Stomach (tissue), 9 donors: ENCODE measurements around the gene TMEM9B. TPM values are rescaled to one million over a fixed set of nuclear protein-coding genes. Genes with fewer than 3 reads are reported as not detected.

Experiments
- DNase-seq, 2 donors: peaks; one replicate each; pipeline versions ENCODE4 v3.0.0 to v3.0.0-alpha.2; 2013 to 2019
- H3K27ac ChIP-seq, 5 donors: fragments of 200-600 bp in 4 of 5; sonication (generic) in 4 of 5; one replicate each; pipeline ENCODE4 v1.5.1; 2013 to 2019; ENCODE audit warnings: mild to moderate bottlenecking in 1 of 5, moderate library complexity in 1 of 5
- H3K27me3 ChIP-seq, 3 donors: fragments of 200-600 bp; sonication (generic); one replicate each; pipeline ENCODE4 v1.5.1; 2017 to 2019; ENCODE audit warnings: mixed run types in 1 of 3
- H3K36me3 ChIP-seq, 4 donors: fragments of 200-600 bp; sonication (generic); 1 replicate in 3 of 4; 2 replicates in 1 of 4; pipeline ENCODE4 v1.5.1; 2016 to 2019
- H3K4me1 ChIP-seq, 4 donors: fragments of 200-600 bp; sonication (generic); one replicate each; pipeline ENCODE4 v1.5.1; 2016 to 2019
- H3K4me3 ChIP-seq, 4 donors: fragments of 200-600 bp; sonication (generic) in 3 of 4; one replicate each; pipeline ENCODE4 v1.5.1; 2016 to 2019; ENCODE audit warnings: mild to moderate bottlenecking in 1 of 4
- H3K9me3 ChIP-seq, 4 donors: fragments of 200-600 bp; sonication (generic); one replicate each; pipeline ENCODE4 v1.5.1; 2016 to 2019
- EP300 ChIP-seq: sonication (generic); formaldehyde crosslinking; IDR thresholded peaks from one replicate; pipeline ENCODE4 v1.6.1; 2017; ENCODE audit warnings: antibody characterized with exemption
- POLR2A ChIP-seq, 4 donors: fragments of 450-650 bp; IDR thresholded peaks; one replicate each; pipeline ENCODE4 v1.6.1; 2016; ENCODE audit warnings: antibody characterized with exemption in 4 of 4, control low read depth in 2 of 4, mild to moderate bottlenecking in 1 of 4, moderate library complexity in 1 of 4
- POLR2AphosphoS5 ChIP-seq, 3 donors: sonication (generic); formaldehyde crosslinking; IDR thresholded peaks; one replicate each; pipeline ENCODE4 v1.6.1; 2016; ENCODE audit warnings: antibody characterized with exemption in 3 of 3
- WGBS, 5 donors: extraction: QIAGEN DNeasy Blood & Tissue Kit in 3 of 5; methylation state at CpG; one replicate each; pipeline versions ENCODE4 v1.1.5 to v1.1.7; 2013 to 2018; 5-methylcytosine and 5-hydroxymethylcytosine counted together
- intact Hi-C: fragments of 100-400 bp; cut with DNase I; formaldehyde crosslinking; loops from one replicate; pipeline ENCODE4 v1.15.1; 2023; ENCODE audit warnings: low total_unique reads
- polyA plus RNA-seq, 3 donors: library from polyadenylated mRNA; stranded (reverse); fragments of 200-250 nt; gene quantifications; one replicate each; pipeline ENCODE4 v1.2.3, GENCODE V29; 2013
- total RNA-seq, 5 donors: library from RNA; depleted of rRNA; stranded (reverse); fragments of >200 nt; gene quantifications; one replicate each; pipeline versions ENCODE4 v1.1.0 to v1.2.3, GENCODE V29; 2014 to 2016
- TF ChIP-seq, protein P1 (sequence below), 7 experiments: fragments of 450-650 bp in 4 of 7; fragments of 200-600 bp in 3 of 7; sonication (generic) in 3 of 7; IDR thresholded peaks; one replicate each; pipeline ENCODE4 v1.5.1; 2016 to 2019; ENCODE audit warnings: antibody characterized with exemption in 7 of 7, control low read depth in 2 of 7, mild to moderate bottlenecking in 1 of 7
- donor health status: healthy with polysubstance abuse.
- donor health status: Bipolar disorder and iron deficiency.
- donor health status: healthy.

The TMEM9B gene
- total and polyA plus RNA-seq, 8 donors: 0.58 to 74.4 (median 30.9) TPM

DNA sequence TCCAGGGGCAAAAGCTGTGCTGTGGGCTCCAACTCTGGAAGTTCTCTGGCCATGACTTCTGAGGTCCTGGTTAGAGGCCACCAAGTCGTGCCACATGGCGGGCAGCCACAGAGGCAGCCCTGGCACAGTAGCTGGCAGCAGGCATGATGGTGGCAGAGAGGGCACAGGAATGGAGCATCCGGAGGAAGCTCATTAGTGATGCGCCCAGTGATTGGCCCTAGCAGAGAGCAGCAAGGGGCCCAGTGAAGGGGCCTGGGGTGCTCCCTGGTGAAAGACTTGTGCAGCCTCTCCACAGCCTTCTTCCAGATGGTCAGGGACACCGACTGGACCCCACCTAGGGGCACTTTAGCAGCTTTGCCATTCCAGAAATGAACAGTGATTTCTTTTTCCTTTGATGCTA lies 38.5 kb downstream of the TMEM9B start:
- no peak for DNase-seq
- WGBS, 5 donors: 86 to 94% (median 90%) methylated on average over 5 of the region's 5 CpGs

DNA sequence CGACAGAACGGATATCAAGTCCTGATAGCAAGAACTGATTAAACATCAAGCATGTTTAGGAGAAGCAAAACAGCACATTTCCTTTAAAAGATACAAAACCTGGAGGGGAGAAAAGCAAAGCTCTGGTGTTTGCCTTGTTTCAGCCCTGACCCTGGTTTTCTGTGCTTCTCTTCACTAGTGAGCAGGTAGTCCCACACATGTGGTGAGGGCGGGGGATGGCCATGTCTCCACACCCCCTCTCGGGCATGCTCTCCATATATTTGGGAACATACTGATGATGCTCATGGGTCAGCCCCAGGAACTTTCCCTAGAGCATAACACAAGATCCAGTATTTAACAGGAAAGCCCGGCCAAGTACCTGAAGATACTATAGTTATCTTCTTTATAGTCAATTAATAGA lies 41.6 kb downstream of the TMEM9B start:
- intact Hi-C loops: no loop called here
- Histone ChIP-seq H3K4me3 (no peak overlapping the region), H3K27ac (no peak overlapping the region), H3K27me3 (no peaks in the 10 kb centered on the region), H3K4me1 (peaks cover 0 to 8% (median 4%) of the 10 kb centered on the region in 4 donors), H3K9me3 (no peaks in the 10 kb centered on the region), H3K36me3 (peaks cover 22 to 82% (median 70%) of the 10 kb centered on the region in 4 donors)
- 76 to 91% (median 86%) methylated on average over 4 to 5 of the region's 5 CpGs for WGBS, 5 donors
- DNase-seq: no peak
- TF ChIP-seq POLR2AphosphoS5 (IDR thresholded peaks at IDR 0.05) (no peak), POLR2A (IDR thresholded peaks at IDR 0.05) (no peak), EP300 (no peak)
- TF ChIP-seq, protein P1, sequence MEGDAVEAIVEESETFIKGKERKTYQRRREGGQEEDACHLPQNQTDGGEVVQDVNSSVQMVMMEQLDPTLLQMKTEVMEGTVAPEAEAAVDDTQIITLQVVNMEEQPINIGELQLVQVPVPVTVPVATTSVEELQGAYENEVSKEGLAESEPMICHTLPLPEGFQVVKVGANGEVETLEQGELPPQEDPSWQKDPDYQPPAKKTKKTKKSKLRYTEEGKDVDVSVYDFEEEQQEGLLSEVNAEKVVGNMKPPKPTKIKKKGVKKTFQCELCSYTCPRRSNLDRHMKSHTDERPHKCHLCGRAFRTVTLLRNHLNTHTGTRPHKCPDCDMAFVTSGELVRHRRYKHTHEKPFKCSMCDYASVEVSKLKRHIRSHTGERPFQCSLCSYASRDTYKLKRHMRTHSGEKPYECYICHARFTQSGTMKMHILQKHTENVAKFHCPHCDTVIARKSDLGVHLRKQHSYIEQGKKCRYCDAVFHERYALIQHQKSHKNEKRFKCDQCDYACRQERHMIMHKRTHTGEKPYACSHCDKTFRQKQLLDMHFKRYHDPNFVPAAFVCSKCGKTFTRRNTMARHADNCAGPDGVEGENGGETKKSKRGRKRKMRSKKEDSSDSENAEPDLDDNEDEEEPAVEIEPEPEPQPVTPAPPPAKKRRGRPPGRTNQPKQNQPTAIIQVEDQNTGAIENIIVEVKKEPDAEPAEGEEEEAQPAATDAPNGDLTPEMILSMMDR (IDR thresholded peaks at IDR 0.05): no peak

More for the DNA sequence above, 38.5 kb downstream of the TMEM9B start:
- no peaks in the 10 kb centered on the region for H3K4me1 ChIP-seq
- intact Hi-C loops: no loop called here
- no peaks in the 10 kb centered on the region for H3K9me3 ChIP-seq
- H3K27ac ChIP-seq: no peak overlapping the region
- peaks cover 3 to 52% (median 39%) of the 10 kb centered on the region in 4 donors for H3K36me3 ChIP-seq
- no peaks in the 10 kb centered on the region for H3K27me3 ChIP-seq
- TF ChIP-seq POLR2AphosphoS5 (IDR thresholded peaks at IDR 0.05) (no peak), EP300 (no peak), POLR2A (IDR thresholded peaks at IDR 0.05) (no peak)
- TF ChIP-seq, protein P1 (IDR thresholded peaks at IDR 0.05): no peak
- H3K4me3 ChIP-seq: no peak overlapping the region

DNA sequence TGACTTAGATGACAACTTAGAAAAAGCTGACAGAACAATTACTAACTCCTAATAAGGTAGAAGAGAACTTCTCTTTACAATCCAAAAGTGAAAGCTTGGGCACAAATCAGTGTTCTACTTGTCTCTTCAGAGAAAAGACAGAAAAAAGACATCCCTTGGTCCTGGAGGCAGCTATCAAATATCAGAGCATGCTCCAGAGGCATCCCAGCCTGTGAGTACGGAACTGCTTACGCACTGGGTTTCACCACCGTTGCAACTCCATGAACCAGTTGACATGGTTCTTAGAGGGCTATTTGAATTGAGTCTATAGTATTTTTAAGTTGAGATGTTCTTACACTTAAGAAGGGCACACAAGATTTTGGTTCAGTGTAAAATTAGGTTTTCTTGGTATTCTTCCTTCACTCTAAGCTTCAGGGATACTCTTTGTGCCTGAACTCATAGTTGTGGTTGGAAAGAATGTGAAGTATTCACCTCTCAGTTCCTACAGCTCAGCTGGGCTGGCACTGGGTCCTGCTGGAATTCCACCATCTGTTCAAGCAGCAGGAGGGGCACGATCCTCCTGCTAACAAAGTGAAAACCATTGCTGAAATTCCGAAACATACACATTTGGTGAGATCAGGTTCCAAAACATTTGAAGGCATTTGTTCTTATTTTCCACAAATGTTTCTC lies 47.0 kb downstream of the TMEM9B start:
- Histone ChIP-seq H3K27me3 (no peaks in the 10 kb centered on the region), H3K4me3 (no peak overlapping the region), H3K36me3 (peaks cover 22 to 64% (median 56%) of the 10 kb centered on the region in 4 donors), H3K4me1 (peaks cover 12 to 47% (median 31%) of the 10 kb centered on the region in 4 donors), H3K27ac (peak overlapping the region in 4 of 5 donors; percentile 21 to 65 (median 41)), H3K9me3 (no peaks in the 10 kb centered on the region)
- intact Hi-C loops: no loop called here
- WGBS, 5 donors: 50 to 72% (median 66%) methylated on average over 5 of the region's 5 CpGs
- DNase-seq: peak; percentile 42 to 56
- TF ChIP-seq POLR2AphosphoS5 (IDR thresholded peaks at IDR 0.05): no peak
- TF ChIP-seq, protein P1 (IDR thresholded peaks at IDR 0.05): no peak
- no peak for TF ChIP-seq EP300
- no peak for TF ChIP-seq POLR2A (IDR thresholded peaks at IDR 0.05)

DNA sequence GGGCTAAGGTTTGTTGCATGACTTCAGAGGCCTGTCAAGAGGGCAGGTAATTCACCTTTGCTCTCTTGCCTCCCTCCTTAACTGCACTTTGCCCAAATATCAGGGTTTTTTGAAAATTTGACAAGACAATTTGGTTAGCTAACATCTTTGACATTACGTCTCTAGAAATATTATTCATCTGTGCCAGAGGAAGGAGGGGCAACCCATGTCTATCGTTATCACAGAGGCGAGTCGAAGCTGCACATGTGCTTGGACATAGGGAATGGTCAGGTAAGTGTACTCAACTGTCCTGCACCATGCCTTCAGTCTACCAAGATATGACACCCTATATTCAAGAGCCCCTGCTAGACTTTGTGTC lies 49.6 kb downstream of the TMEM9B start:
- H3K36me3 ChIP-seq: peaks cover 9 to 37% (median 29%) of the 10 kb centered on the region in 4 donors
- WGBS, 5 donors: 57 to 66% (median 59%) methylated on average over 4 of the region's 4 CpGs
- no peak for DNase-seq
- intact Hi-C loops: no loop called here
- TF ChIP-seq POLR2A (IDR thresholded peaks at IDR 0.05) (no peak), POLR2AphosphoS5 (IDR thresholded peaks at IDR 0.05) (no peak)
- TF ChIP-seq, protein P1 (IDR thresholded peaks at IDR 0.05): peak in 1 of 7 experiments; percentile 1
- H3K27ac ChIP-seq: peak overlapping the region in 3 of 5 donors; percentile 41 to 76 (median 72)
- H3K4me1 ChIP-seq: peaks cover 22 to 63% (median 47%) of the 10 kb centered on the region in 4 donors
- peak overlapping the region in 2 of 4 donors; percentile 5 to 32 for H3K4me3 ChIP-seq
- no peaks in the 10 kb centered on the region for H3K27me3 ChIP-seq
- H3K9me3 ChIP-seq: no peaks in the 10 kb centered on the region
